Keratinocyte (primary cell): ENCODE data around the gene IGFBP6. TPM values are rescaled to one million over a fixed set of nuclear protein-coding genes. Genes with fewer than 3 reads are reported as not detected.

ENCODE experiments used
- DNase-seq: peaks from one replicate; pipeline ENCODE4 v3.0.0-alpha.2; 2011; ENCODE audit warnings: low read depth, missing footprints, low spot score
- FAIRE-seq: peaks from 2 replicates; lab custom pipeline; 2011; peaks lifted over from hg19 to GRCh38; lab: Jason Lieb, UNC
- H2AFZ ChIP-seq: 2 replicates; pipeline ENCODE4 v1.6.0; 2012; ENCODE audit warnings: low read length, control low read depth, inconsistent platforms; ENCODE audit not compliant: control insufficient read depth
- H3K27ac ChIP-seq: 2 replicates; pipeline ENCODE4 v1.5.1; 2011; ENCODE audit warnings: low read length; ENCODE audit not compliant: control insufficient read depth, insufficient read depth
- H3K27me3 ChIP-seq: 3 replicates; pipeline ENCODE4 v1.6.0; 2011; ENCODE audit warnings: low read length; ENCODE audit not compliant: control insufficient read depth, insufficient read depth; ENCODE audit errors: extremely low read depth
- H3K36me3 ChIP-seq, 2 experiments: 2 replicates in 1 of 2; 3 replicates in 1 of 2; pipeline ENCODE4 v1.5.1; 2011; ENCODE audit warnings: low read length in 2 of 2, mild to moderate bottlenecking in 1 of 2; ENCODE audit not compliant: control insufficient read depth in 2 of 2, insufficient read depth in 2 of 2; ENCODE audit errors: extremely low read depth in 1 of 2
- H3K4me1 ChIP-seq: 3 replicates; pipeline ENCODE4 v1.5.1; 2011; ENCODE audit warnings: low read length; ENCODE audit not compliant: control insufficient read depth, insufficient read depth; ENCODE audit errors: extremely low read depth
- H3K4me2 ChIP-seq: 3 replicates; pipeline ENCODE4 v1.6.0; 2011; ENCODE audit warnings: low read depth, low read length; ENCODE audit not compliant: control insufficient read depth, insufficient read depth; ENCODE audit errors: extremely low read depth
- H3K4me3 ChIP-seq, 3 experiments: fragments of 200-600 bp in 1 of 3; sonication (generic) in 1 of 3; 2 replicates in 2 of 3; 3 replicates in 1 of 3; pipeline ENCODE4 v1.5.1; 2011 to 2016; ENCODE audit warnings: low read length in 3 of 3, mild to moderate bottlenecking in 3 of 3, control low read depth in 2 of 3, inconsistent platforms in 1 of 3, low read depth in 1 of 3, mixed read lengths in 1 of 3, mixed run types in 1 of 3, moderate library complexity in 1 of 3; ENCODE audit not compliant: control insufficient read depth in 2 of 3, insufficient read depth in 2 of 3; ENCODE audit errors: extremely low read depth in 1 of 3
- H3K79me2 ChIP-seq: 2 replicates; pipeline ENCODE4 v1.6.0; 2012; ENCODE audit warnings: low read length; ENCODE audit not compliant: control insufficient read depth, insufficient read depth
- H3K9ac ChIP-seq: 3 replicates; pipeline ENCODE4 v1.6.0; 2011; ENCODE audit warnings: low read length; ENCODE audit not compliant: control insufficient read depth, insufficient read depth; ENCODE audit errors: extremely low read depth
- H3K9me1 ChIP-seq: 3 replicates; pipeline ENCODE4 v1.6.0; 2011; ENCODE audit warnings: low read length; ENCODE audit not compliant: control insufficient read depth, insufficient read depth; ENCODE audit errors: extremely low read depth
- H3K9me3 ChIP-seq: 2 replicates; pipeline ENCODE4 v1.5.1; 2012; ENCODE audit warnings: low read depth, low read length; ENCODE audit not compliant: control insufficient read depth
- H4K20me1 ChIP-seq: 3 replicates; pipeline ENCODE4 v1.6.0; 2011; ENCODE audit warnings: low read length; ENCODE audit not compliant: control insufficient read depth, insufficient read depth; ENCODE audit errors: extremely low read depth
- EZH2 ChIP-seq: IDR thresholded peaks from one replicate; pipeline ENCODE4 v1.6.1; 2012; ENCODE audit warnings: inconsistent platforms, mild to moderate bottlenecking, low read length, moderate library complexity
- dilution Hi-C: fragments of 300-500 bp; cut with MboI; formaldehyde crosslinking; loops from one replicate; pipeline ENCODE4 v1.7.0; 2020; ENCODE audit warnings: low sequenced_read_pairs; ENCODE audit not compliant: extremely low pct_ligation_motif_present
- polyA plus RNA-seq, 5 experiments: library from polyadenylated mRNA; depleted of rRNA in 3 of 5; stranded (reverse) in 3 of 5; stranded (forward) in 1 of 5; unstranded in 1 of 5; fragments of >200 nt; gene quantifications; 1 replicate in 1 of 5; 2 replicates in 3 of 5; 3 replicates in 1 of 5; pipeline versions ENCODE4 v1.2.1 to v1.2.3, GENCODE V29; 2011 to 2012; ENCODE audit warnings: missing spikeins in 2 of 5, low read depth in 1 of 5, low replicate concordance in 1 of 5
- TF ChIP-seq, protein P1 (sequence below), 3 experiments: IDR thresholded peaks in 1 of 3; conservative IDR thresholded peaks in 1 of 3; optimal IDR thresholded peaks in 1 of 3; 2 replicates in 2 of 3; 3 replicates in 1 of 3; pipeline versions ENCODE3 to v1.5.1; 2011; ENCODE audit warnings: low read length in 3 of 3, mild to moderate bottlenecking in 3 of 3, moderate library complexity in 2 of 3, control low read depth in 1 of 3, inconsistent platforms in 1 of 3; ENCODE audit not compliant: insufficient read depth in 2 of 3; ENCODE audit errors: extremely low read depth in 1 of 3

The IGFBP6 gene
- polyA plus RNA-seq, 1 donor (not counting 4 experiments of a cell fraction or from before 2014, with no cell fraction given) = 30.1 TPM

GRCh38 chr12:53058674-53059433, 38.6 kb upstream of the IGFBP6 start:
- no peak for FAIRE-seq
- no peak overlapping the region for H3K27ac ChIP-seq
- no peaks in the 10 kb centered on the region for H3K9me3 ChIP-seq
- dilution Hi-C loops = no loop called here
- no peak overlapping the region for H2AFZ ChIP-seq
- DNase-seq = no peak
- H3K27me3 ChIP-seq = no peaks in the 10 kb centered on the region
- peaks cover 5% of the 10 kb centered on the region for H3K4me1 ChIP-seq
- H3K79me2 ChIP-seq = no peaks in the 10 kb centered on the region
- peaks cover 0 to 2% of the 10 kb centered on the region in 2 experiments for H3K36me3 ChIP-seq
- no peak overlapping the region for H3K4me2 ChIP-seq
- H3K4me3 ChIP-seq = no peak overlapping the region
- TF ChIP-seq EZH2 = no peak
- TF ChIP-seq, protein P1, sequence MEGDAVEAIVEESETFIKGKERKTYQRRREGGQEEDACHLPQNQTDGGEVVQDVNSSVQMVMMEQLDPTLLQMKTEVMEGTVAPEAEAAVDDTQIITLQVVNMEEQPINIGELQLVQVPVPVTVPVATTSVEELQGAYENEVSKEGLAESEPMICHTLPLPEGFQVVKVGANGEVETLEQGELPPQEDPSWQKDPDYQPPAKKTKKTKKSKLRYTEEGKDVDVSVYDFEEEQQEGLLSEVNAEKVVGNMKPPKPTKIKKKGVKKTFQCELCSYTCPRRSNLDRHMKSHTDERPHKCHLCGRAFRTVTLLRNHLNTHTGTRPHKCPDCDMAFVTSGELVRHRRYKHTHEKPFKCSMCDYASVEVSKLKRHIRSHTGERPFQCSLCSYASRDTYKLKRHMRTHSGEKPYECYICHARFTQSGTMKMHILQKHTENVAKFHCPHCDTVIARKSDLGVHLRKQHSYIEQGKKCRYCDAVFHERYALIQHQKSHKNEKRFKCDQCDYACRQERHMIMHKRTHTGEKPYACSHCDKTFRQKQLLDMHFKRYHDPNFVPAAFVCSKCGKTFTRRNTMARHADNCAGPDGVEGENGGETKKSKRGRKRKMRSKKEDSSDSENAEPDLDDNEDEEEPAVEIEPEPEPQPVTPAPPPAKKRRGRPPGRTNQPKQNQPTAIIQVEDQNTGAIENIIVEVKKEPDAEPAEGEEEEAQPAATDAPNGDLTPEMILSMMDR (optimal IDR thresholded peaks at IDR 0.05 in 1 of 3, IDR thresholded peaks at IDR 0.05 in 1 of 3, conservative IDR thresholded peaks at IDR 0.05 in 1 of 3; ENCODE audit: extremely low read depth in 1 of 3, insufficient read depth in 2 of 3, low read length in 3 of 3) = no peak
- H3K9ac ChIP-seq = no peak overlapping the region
- no peaks in the 10 kb centered on the region for H3K9me1 ChIP-seq
- no peaks in the 10 kb centered on the region for H4K20me1 ChIP-seq

DNA sequence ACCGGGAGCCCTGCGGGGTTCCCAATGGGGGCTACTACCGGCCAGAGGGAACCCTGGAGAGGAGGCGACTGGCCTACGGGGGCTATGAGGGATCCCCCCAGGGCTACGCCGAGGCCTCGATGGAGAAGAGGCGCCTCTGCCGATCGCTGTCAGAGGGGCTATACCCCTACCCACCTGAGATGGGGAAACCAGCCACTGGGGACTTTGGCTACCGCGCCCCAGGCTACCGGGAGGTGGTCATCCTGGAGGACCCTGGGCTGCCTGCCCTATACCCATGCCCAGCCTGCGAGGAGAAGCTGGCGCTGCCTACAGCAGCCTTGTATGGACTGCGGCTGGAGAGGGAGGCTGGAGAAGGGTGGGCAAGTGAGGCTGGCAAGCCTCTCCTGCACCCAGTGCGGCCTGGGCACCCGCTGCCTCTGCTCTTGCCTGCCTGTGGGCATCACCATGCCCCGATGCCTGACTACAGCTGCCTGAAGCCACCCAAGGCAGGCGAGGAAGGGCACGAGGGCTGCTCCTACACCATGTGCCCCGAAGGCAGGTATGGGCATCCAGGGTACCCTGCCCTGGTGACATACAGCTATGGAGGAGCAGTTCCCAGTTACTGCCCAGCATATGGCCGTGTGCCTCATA, 37.9 kb upstream of the IGFBP6 start:
- Histone ChIP-seq H3K27me3 (no peaks in the 10 kb centered on the region), H3K36me3 (peaks cover 0 to 3% of the 10 kb centered on the region in 2 experiments), H3K27ac (no peak overlapping the region), H2AFZ (no peak overlapping the region), H3K9me3 (no peaks in the 10 kb centered on the region), H3K4me2 (no peak overlapping the region), H3K4me1 (peaks cover 4% of the 10 kb centered on the region), H3K79me2 (no peaks in the 10 kb centered on the region), H3K4me3 (no peak overlapping the region), H4K20me1 (no peaks in the 10 kb centered on the region), H3K9ac (no peak overlapping the region), H3K9me1 (no peaks in the 10 kb centered on the region)
- TF ChIP-seq EZH2 = no peak
- TF ChIP-seq, protein P1 (optimal IDR thresholded peaks at IDR 0.05 in 1 of 3, IDR thresholded peaks at IDR 0.05 in 1 of 3, conservative IDR thresholded peaks at IDR 0.05 in 1 of 3; ENCODE audit: extremely low read depth in 1 of 3, insufficient read depth in 2 of 3, low read length in 3 of 3) = no peak
- dilution Hi-C loops = no loop called here
- DNase-seq (no peak), FAIRE-seq (no peak)
